ENCODE data around the gene KRTAP1-4.
"Not testable (repeated sequence)": the region's sequence is repeated elsewhere in the genome, so short reads cannot be mapped to it uniquely, and the experiment has no call there.

DNA sequence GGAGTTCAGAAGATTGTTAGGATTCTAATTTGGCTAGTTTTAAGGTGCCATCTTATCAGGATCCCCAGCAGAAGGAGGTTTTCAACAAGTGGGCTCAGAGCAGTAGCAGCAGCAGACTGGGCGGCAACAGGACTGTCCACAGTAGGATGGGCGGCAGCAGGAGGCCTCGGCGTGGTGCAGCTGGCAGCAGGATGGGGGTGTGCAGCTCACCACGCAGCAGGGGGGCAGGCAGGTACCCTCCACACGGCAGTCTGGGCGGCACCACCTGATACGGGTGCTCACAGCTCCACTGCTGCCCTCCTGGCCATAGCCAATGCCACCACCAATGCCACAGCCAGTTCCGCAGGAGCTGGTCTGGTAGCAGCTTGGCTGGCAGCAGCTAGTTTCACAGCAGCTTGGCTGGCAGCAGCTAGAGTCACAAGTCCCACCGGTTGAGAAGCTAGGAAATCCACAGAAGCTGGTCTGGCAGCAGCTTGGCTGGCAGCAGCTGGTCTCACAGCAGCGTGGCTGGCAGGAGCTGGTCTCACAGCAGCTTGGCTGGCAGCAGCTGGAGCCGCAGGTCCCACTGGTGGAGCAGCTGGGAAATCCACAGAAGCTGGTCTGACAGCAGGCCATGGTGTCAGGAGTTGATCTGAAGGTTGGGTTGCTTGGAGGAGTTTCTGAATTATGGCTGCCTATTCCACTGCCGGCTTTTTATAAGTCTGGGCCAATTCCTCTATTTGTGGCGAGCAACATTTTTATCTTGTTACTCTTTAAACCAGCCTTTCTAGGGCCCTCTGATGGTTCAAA is 11.0 kb upstream of the KRTAP1-4 start, which contains the start of gene KRTAP1-1:
- TF ChIP-seq, protein P1, sequence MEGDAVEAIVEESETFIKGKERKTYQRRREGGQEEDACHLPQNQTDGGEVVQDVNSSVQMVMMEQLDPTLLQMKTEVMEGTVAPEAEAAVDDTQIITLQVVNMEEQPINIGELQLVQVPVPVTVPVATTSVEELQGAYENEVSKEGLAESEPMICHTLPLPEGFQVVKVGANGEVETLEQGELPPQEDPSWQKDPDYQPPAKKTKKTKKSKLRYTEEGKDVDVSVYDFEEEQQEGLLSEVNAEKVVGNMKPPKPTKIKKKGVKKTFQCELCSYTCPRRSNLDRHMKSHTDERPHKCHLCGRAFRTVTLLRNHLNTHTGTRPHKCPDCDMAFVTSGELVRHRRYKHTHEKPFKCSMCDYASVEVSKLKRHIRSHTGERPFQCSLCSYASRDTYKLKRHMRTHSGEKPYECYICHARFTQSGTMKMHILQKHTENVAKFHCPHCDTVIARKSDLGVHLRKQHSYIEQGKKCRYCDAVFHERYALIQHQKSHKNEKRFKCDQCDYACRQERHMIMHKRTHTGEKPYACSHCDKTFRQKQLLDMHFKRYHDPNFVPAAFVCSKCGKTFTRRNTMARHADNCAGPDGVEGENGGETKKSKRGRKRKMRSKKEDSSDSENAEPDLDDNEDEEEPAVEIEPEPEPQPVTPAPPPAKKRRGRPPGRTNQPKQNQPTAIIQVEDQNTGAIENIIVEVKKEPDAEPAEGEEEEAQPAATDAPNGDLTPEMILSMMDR (IDR thresholded peaks at IDR 0.05) = not testable (repeated sequence)
- not testable (repeated sequence) for TF ChIP-seq POLR2A (IDR thresholded peaks at IDR 0.05)

All from uterus (tissue), 2 donors.